Neural cell (in vitro differentiated cells): ENCODE measurements around the gene ANKS3.

Experiments
- CTCF ChIP-seq: fragments of 450-650 bp; IDR thresholded peaks from 2 replicates; pipeline ENCODE4 v1.5.1; 2014; ENCODE audit warnings: antibody characterized with exemption, mild to moderate bottlenecking, moderate library complexity; ENCODE audit not compliant: poor library complexity, severe bottlenecking
- EP300 ChIP-seq: fragments of 450-650 bp; conservative IDR thresholded peaks from 2 replicates; pipeline ENCODE4 v1.6.1; 2014; ENCODE audit warnings: antibody characterized with exemption, mild to moderate bottlenecking, moderate library complexity; ENCODE audit not compliant: poor library complexity, severe bottlenecking

- no peak for TF ChIP-seq EP300
- TF ChIP-seq CTCF = no peak
Observed at GRCh38 chr16:4724661-4725270, 9.3 kb downstream of the ANKS3 start.
